DMS53 treated with DMSO at 0.1 percent for 48 hours (cell line): ENCODE measurements around the gene RPS5.
A peak's percentile ranks its signal among the peaks of the same experiment; 100 is the strongest.
"Not testable (repeated sequence)": the region's sequence is repeated elsewhere in the genome, so short reads cannot be mapped to it uniquely, and the experiment has no call there.

Experiments
- DNase-seq: peaks from one replicate; lab custom pipeline; 2025; ENCODE audit not compliant: unreplicated experiment; lab: John Stamatoyannopoulos, UW

Gene RPS5

DNA sequence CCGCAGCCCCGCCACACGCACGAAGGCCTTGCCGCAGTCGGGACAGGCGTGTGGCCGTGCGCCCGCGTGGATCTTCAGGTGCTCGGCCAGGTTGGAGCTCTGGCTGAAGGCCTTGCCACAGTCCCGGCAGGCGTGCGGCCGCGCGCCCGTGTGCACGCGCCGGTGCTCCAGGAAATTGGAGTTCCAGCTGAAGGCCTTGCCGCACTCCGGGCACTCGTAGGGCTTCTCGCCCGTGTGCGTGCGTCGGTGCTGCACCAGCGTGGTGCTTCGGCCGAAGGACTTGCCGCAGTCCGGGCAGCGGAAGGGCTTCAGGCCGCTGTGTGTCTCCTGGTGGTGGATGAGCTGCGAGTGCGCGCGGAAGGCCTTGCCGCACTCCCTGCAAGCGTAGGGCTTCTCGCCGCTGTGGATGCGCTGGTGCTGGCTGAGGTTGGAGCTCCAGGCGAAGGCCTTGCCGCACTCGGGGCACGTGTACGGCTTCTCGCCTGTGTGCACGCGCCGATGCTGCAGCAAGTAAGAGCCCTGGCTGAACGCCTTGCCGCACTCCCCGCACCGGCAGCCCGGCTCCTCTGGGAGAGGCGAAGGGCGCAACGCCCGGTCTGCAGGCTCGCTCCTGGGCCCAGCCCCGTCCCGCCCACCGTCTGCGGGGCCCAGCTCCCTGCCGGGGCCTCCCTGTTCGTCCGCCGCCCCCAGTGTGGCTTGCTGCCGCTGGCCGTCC, 30.1 kb upstream of the RPS5 start:
- DNase-seq = peak; percentile 12

DNA sequence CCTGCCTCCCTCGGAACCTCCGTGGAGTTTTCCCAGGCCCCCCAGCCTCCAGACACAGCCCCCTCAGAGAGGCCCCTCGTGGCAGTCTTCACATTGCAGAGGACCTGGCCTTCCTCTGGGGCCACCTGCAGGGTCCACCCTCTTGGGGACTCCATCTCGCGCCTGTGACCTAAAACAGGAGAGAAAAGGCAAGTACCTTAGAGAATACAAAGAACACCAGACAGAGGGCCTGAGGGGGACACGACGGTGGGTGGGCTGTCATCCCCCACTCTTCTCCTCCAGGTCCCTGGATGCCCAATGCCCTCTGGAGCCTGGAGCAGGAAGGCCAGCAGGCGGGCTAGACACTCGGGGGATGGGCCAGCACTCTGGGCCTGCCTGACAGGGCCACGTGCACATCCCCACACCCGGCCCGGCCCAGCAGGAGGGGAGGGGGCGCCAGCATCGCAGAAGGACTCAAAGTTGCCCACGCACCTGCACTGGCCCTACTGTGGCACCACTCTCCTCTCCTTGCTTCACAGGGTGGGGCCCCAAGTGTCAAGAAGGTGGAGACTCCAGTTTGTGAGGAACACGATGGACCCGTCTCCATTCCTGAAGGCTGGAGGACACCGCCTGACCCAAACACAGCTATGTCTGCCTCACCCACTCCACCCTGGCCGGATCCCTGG, 29.5 kb upstream of the RPS5 start:
- no peak for DNase-seq

DNA sequence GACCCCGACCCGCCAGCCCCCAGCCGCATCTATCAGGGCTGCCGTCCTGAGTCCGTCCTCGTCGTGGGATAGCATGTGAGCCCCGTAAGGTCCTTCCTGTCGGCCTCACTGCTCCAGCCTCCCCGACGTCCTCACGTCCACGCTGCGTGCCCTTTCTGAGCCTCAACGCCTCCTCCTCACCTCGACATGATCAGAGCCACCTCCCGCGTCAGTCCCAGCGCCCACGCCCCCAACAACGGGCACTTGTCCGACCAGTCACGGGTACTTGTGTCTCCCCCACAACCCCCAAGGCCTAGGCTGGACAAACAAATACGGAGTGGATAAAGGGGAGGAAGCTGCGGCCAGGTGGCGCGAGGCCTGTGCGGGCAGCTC, 25.2 kb upstream of the RPS5 start:
- DNase-seq = no peak

DNA sequence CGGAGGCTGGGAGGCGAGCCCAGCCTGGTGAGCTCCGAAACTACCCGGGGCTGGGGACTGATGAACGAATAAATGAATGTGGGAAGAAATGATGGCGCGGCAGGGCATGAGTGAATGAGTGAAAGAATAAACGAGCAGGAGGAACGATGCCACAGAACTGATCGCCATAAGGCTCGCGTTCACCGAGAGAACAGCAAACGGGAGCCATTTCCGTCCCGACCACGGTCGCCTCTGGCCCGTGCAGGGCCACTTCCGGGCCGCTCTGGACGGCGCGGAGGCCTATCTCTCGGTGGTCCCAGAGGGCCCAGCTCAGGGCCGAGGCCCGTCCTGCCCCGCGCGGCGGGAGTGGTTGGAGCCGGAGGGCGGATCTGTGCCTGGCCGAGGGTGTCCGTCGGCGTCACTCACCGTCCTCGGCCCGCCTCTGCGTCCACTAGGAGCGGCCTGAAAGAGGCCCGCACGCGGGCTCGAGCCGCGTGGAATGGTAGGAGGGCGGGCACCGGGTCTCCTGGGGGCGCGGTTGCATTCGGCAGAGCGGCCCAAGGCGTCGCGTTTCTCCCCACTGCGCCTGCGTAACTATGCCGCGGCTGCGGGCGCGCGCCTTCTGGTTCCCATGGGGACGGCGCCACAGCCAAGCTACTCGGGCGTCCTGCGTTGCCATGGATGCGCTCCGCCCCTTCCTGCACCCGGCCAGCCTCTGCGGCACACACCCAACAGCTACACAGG, 24.6 kb upstream of the RPS5 start, which contains the start of gene ZNF497:
Gene ZNF497 (minus strand): TSS at position 480 of the 723 bp plus-strand sequence. CDS start 5,116 bp downstream, outside the sequence.
- DNase-seq = peak; percentile 90

DNA sequence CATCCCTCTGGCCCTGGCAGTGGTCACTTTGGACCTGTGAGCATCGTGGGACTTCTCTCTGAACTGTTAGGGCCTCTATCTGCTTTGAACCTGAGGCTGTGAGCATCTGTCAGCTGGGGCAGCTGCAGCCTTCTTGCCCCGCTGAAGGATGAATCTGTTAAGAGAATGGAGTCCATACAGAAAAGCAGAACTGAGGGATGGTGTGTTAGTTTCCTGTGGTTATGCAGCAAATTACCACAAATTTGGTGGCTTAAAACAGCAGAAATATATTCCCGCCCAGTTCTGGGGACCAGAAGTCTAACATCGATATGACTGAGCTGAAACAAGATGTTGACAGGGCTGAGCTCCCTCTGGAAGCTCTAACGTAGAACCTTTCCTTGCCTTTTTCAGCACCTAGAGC, 22.9 kb upstream of the RPS5 start:
- DNase-seq = no peak

DNA sequence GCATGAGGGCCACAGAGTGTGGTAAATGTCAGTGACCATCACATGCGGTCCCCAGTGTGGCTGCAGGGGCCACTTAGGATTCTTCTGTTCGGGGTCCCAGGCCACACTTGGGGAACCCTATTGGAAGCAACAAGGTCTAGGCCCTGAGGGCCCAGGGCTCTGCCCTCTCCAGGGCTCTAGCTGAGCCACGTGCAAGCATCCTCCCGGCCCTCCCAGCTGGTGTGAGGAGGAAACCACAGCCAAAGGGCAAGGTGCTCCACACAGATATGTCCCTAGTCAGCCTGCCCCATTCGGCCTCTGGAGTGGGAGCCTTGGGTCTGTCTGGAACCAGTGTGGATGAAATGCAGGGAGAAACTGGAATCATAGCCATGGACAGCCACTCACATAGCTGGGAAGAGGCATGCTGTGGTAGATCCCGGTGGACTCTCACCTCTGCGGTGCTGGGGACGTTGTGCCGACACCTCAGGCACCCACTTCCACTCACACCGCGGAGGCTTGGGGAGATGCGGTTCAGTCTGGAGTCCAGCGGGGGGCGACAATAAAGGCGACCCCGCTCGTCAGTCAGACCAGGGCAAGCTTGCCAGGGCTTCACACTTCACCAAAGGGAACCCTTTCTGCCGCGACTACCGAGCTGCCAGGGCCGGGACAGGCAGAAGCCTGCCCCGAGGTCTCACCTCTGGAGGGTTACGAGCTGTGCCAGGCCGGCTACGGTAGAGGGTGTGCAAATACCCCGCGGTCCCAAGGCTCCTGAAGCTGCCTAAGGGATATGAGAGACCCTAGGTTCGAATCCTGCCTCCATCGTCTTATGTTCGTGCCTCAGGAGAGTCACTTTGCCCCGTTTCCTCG, 20.3 kb upstream of the RPS5 start:
- no peak for DNase-seq

DNA sequence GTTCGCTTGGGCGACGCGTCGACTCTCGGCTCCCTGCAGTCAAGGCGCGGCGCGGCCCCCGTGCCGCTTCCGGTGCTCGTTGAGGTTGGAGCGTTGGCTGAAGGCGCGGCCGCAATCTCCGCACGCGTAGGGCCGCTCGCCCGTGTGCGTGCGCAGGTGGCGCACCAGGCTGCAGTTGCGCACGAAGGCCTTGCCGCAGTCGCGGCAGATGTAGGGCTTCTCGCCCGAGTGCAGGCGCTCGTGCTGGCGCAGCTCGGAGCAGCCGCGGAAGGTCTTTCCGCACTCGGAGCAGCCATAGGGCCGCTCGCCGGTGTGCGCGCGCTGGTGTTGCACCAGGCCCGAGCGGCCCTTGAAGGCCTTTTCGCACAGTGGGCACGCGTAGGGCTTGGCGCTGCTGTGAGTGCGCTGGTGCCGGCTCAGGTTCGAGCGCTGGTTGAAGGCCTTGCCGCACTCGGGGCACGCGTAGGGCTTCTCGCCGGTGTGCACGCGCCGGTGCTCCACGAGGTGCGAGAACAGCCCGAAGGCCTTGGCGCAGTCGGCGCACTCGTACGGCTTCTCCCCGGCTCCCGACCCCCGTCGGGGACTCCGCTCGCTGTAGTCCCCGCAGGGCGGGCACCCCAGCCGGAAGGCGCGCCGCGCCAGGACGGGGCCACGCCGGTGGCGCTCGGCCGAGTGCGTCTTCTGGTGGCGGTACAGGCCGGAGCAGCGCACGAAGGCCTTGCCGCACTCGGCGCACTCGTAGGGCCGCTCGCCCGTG, 19.2 kb upstream of the RPS5 start:
- no peak for DNase-seq

DNA sequence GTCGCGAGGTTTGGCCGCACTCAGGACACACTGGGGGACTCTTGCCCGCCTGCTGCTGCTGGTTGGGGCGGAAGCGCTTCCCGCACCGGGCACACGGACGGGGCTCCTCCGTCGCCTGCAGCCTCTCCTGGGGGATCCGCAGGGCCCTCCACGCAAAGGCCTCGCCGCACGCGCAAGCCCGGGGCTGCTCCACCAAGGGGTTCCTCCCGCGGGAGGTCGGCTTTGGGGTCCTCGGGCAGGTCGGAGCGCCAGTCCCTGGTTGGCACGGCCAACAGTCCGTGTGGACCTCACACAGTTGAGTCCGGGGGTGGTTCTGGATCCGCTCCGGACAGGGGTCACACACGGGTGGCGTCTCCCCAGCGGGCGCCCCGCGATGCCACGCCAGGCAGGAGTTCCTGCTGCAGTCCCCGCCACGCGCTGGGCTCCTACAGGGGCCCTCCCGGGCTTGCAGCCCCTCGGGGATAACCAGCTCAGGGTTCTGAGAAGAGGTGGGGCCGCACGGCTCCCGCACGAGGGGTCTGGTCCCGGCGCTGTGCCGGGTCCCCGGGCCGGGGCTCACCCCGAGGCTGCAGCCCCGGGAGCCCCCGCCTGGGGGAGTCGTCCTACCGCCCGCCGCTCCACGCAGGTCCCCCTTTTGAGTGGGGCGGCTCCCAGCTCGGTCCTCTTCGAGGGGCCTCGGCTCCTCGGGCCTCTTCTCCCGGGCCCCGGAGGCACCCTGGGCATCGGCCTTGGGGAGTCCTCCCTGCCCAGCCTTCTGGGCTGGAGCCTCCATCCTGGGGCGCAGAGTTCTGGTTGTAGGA, 18.3 kb upstream of the RPS5 start:
- no peak for DNase-seq

DNA sequence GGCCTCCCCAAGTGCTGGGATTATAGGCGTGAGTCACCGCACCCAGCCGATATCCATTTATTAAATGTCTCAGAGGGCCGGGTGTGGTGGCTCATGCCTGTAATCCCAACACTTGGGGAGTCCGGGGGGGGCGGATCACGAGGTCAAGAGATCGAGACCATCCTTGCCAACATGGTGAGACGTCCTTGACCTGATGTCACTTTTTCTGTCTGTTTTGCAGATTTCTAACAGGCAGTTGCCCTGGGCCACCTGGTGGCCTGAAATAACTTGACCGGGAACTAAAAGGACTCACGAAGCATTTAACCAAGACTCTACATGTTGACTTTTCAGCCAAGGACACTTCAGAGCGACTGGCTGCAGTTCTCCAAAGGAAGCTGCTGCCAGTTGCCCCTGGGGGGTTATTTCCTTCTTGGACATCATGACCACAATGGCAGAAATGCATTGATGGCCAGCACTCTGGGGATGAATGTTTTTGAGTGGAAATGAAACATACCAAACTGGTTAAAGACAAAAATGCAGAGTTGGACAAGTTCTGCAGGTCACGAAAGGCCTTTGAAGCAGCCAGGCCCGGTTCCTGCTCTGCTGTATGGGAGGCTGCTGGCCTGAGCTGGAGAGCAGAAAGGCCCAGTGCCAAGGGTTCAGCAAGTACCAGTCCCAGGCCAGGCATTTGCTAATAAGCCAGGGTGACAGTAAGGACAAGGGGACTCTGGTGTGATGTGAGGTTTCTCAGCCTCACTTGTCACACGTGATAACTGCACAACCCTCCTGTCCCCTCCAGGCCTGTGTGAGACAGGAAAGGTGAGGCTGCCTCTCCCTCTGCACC, 14.5 kb upstream of the RPS5 start:
- DNase-seq = no peak

DNA sequence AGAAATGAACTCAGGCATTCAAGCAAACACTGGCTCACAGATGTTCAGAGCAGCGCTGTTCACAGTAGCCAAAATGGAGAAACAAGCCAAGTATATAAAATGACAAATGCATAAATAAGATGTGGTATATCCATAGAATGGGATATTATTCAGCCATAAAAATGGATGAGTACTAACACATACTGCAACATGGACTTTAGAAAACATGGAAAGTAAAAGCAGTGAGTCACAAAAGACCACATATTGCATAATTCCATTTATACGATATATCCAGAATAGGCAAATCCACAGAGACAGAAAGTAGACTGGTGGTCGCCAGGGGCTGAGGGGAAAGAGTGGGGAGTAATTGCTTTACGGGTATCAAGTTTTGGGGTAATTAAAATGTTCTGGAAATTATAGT, 12.9 kb upstream of the RPS5 start:
- DNase-seq = no peak

DNA sequence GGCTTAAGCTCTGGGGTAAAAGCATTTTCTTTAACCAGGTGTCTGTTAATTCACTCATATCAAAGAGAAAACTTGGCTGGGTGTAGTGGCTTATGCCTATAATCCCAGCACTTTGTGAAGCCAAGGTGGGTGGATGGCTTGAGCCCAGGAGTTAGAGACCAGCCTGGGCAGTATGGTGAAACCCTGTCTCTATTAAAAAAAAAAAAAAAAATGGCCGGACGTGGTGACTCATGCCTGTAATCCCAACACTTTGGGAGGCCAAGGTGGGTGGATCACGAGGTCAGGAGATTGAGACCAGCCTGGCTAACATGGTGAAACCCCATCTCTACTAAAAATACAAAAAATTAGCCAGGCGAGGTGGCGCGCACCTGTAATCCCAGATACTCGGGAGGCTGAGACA, 10.3 kb upstream of the RPS5 start:
- DNase-seq = not testable (repeated sequence)

DNA sequence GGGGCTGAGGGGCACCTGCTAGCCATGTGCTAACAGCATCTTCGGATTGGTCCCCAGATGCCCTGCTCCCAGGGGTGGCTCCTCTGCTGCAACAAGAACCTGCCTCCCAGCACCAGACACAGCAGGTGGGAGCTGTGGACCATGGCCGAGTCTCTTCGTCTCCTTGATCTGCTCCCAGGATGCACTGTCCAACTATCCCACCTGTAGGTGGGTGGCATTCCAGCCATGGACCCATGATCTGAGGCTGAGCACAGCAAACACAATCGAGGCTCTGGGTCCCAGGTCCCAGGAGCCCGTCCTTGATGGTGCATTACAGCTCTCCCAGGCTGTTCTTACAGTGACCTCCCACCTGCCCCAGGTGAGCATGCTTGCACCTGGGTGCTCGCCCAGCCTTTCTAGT, 7.8 kb upstream of the RPS5 start:
- no peak for DNase-seq

DNA sequence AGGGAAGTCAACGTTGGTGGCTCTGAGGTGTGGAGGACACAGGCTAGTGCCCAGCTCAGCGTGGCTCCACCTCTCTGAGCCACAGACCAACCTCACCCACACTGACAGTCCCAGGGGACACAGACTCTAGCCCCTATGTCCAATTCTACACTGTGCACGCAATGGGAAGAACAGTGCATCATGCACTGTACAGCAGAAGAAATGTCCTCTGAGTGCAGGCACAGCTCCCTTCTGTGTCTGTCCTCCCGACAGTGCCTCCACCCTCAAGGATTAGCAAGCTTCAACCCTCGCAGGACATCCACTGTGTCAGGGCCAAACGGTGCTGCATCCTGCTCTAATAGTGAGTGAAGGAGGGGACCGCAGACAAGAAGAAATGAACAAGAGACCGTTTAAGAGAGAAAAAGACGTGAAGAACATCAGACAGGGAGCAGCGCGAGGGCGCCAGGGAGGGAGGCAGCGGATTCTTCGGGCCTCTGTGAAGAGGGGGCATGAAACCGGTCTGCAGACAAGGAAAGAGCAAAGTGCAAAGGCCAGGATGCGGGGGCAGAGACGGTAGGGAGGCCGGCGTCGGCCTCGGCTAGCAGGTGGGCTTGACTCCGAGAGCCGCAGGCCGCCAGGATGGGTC, 6.9 kb upstream of the RPS5 start:
- DNase-seq = no peak

DNA sequence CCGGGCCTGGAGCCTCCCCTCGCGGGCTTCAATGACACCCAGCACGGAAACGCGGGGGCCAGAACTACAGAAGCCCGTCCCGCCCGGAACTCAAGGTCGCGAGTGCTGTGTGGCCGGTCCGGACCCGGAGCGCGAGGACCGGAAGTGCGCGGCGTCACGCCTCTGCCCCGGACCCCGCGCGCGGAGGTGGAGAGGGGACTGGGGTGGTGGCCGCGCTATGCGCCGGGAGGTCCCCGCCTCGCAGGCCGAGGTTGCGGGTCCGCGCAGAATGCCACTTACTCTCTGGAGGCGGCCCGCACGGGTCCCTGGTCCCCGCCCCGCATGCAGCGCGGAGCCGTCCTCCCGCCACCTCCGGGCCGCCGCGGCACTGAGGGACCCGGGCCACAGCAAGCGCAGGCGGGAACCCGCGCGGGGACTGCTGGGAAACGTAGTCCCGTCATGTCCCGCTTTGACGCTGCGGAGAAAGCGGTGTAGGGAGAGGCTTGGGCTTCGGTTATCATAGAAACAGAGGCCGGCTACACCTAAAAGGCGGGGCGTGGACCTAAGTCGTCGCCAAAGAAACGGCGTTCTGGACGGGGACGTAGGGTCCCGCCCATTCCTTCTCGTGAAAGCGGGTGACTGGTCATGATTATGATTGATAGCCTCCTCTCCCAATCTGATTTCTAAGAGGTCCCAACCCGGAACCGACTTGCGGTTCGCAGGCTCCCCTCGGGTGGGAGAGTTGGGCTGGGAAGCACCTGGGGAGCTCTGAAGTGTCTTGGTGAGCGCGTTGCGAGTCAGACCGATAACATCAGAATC, 6.2 kb upstream of the RPS5 start, which contains the start of gene ZNF837:
Gene ZNF837 (minus strand): TSS at position 369 of the 798 bp plus-strand sequence. CDS start 11,698 bp downstream, outside the sequence.
- DNase-seq = peak; percentile 99

DNA sequence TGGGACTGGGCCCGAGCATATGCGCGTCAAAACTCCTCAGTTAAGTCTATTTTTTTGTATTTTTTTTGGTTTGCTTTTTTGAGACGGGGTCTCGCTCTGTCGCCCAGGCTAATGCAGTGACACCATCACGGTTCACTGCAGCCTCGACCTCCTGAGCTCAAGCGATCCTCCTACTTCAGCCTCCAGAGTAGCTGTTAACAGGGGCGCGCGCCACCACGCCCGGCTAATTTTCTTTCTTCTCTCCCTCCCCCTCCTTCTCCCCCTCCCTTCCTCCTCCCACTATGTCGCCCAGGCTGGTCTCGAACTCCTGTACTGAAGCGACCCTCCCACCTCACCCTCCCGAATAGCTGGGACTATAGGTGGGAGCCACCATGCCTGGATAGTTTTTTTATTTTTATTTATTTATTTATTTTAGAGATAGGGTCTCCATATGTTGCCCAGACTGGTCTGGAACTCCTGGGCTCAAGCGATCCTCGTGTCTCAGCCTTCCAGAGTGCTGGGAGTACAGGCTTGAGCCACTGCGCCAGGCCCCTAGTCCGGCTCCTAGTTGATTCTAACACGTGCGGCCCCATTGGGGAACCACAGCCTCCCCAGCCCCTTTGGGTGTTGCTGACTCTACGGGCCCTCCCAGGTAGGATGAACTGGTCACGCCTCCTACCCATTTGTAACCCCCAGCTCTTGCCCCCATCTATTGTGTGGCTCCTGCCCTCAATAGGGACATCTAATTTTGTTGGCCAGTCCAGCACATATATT, 5.4 kb upstream of the RPS5 start:
- DNase-seq = no peak

DNA sequence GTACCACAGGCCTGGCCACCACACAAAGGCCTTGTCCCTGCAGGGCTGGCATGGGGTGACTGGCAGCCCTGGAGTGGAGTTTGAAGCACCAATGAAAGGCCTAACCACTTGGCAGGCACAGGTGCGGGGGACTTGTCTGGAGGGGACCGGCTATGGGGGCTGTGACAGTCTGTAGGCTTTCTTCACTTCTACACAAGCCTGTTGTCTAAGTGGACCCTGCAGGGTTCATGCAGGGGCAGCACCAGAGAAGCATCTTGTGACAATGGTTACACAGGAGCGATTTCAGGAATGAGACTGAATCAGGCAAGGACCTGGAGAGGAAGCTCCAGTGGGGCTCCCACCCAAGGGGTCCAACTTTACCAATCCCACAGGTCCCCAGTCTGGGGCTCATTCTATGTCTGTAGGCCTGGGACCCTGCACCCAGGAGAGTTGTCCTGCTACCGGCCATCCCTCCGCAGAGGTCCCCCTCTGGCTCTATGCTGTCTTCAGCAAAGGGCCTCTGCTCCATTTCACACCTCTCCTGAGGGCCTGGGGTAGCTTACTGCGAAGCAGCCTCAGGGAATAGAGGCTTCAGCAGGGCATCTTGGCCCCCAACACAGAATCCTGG, 4.0 kb upstream of the RPS5 start:
- DNase-seq = no peak
